ENCODE data around the gene ARHGEF28. TPM values are rescaled to one million over a fixed set of nuclear protein-coding genes. Genes with fewer than 3 reads are reported as not detected.

Gene ARHGEF28
- total RNA-seq, 4 donors from 2014 or later: 8.2 to 16.5 (median 15.4) TPM

GRCh38 chr5:73810429-73810828 lies 184.4 kb downstream of the ARHGEF28 start:
- TF ChIP-seq, protein P1, sequence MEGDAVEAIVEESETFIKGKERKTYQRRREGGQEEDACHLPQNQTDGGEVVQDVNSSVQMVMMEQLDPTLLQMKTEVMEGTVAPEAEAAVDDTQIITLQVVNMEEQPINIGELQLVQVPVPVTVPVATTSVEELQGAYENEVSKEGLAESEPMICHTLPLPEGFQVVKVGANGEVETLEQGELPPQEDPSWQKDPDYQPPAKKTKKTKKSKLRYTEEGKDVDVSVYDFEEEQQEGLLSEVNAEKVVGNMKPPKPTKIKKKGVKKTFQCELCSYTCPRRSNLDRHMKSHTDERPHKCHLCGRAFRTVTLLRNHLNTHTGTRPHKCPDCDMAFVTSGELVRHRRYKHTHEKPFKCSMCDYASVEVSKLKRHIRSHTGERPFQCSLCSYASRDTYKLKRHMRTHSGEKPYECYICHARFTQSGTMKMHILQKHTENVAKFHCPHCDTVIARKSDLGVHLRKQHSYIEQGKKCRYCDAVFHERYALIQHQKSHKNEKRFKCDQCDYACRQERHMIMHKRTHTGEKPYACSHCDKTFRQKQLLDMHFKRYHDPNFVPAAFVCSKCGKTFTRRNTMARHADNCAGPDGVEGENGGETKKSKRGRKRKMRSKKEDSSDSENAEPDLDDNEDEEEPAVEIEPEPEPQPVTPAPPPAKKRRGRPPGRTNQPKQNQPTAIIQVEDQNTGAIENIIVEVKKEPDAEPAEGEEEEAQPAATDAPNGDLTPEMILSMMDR (IDR thresholded peaks at IDR 0.05): no peak
- ATAC-seq (ENCODE audit: low FRiP score): no peak

DNA sequence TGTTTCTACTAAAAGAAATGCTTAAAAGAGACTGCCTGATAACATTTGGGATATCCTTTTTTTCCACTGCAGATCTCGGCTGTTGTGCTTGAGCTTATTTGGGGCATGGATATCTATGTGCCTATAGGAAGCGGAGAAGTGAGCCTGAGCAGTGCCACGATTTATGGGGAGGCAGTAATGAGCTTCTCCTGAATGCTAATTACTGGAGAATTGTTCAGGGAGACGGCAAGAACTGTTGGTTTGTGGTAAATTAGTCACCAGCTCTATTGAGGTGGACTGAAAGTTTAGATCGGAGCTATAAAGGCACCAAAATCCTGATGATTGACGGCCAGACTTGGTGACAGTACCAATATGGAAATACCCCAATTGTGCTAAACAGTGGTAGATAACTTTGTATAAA lies 186.5 kb downstream of the ARHGEF28 start:
- ATAC-seq (ENCODE audit: low FRiP score): no peak

More at GRCh38 chr5:73810429-73810828, 184.4 kb downstream of the ARHGEF28 start:
- DNase-seq (ENCODE audit: low spot score): no peak

DNA sequence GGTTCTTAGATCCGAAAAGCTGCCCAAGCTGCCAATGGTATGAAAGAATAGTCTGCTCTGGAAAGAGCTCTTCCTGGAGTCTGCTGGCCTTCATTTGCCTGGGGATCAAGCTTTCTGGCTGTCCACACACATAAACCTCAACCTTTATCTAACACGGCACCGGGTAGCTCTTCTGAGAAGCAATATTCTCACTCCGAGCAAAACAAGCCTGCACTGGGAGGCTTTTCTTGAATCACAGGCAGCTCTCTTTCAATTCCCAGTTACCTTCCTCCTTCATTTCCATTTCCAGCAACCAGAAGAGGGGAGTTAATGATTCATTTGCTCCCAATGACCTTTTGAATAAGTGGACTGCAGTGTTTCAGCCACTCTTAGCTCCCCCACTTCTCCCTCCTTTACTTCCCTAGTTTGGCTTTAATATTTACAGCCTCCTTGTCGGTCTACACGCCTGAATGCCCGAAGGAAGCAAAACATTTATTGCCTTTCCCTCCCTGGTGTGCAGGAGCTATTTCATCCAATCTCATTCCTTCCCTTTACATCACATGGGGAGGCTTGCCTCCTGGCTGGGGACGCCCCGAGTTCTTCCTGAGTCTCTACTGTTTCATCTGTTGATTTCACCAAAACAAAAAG lies 187.1 kb downstream of the ARHGEF28 start:
- DNase-seq (ENCODE audit: low spot score) (no peak), ATAC-seq (ENCODE audit: low FRiP score) (no peak)
- TF ChIP-seq, protein P1 (IDR thresholded peaks at IDR 0.05): no peak

More for the DNA sequence above, 186.5 kb downstream of the ARHGEF28 start:
- DNase-seq (ENCODE audit: low spot score): no peak
- TF ChIP-seq, protein P1 (IDR thresholded peaks at IDR 0.05): no peak

GRCh38 chr5:73814233-73814846 lies 188.3 kb downstream of the ARHGEF28 start:
- TF ChIP-seq, protein P1 (IDR thresholded peaks at IDR 0.05): no peak
- no peak for ATAC-seq (ENCODE audit: low FRiP score)

DNA sequence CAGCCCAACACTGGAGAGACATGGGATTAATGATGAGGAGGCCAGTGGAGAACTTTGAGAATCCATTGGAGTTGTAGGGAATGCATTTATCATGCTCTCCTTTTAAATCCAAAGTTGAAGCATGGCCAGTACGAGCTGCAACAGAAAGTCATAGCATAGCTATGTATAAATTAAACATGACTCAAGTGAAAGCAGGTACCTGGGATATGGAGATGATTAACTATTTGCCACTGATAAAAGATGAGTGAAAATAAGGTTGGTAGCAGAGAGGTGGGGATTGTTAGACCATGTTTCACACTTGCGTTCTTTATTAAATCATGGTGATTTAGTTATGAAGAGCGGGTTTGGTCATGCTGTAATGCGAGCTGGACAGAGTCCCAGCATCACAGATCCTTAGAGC lies 189.6 kb downstream of the ARHGEF28 start:
- TF ChIP-seq, protein P1 (IDR thresholded peaks at IDR 0.05): no peak
- DNase-seq (ENCODE audit: low spot score) (no peak), ATAC-seq (ENCODE audit: low FRiP score) (no peak)

More at GRCh38 chr5:73814233-73814846, 188.3 kb downstream of the ARHGEF28 start:
- DNase-seq (ENCODE audit: low spot score): no peak

DNA sequence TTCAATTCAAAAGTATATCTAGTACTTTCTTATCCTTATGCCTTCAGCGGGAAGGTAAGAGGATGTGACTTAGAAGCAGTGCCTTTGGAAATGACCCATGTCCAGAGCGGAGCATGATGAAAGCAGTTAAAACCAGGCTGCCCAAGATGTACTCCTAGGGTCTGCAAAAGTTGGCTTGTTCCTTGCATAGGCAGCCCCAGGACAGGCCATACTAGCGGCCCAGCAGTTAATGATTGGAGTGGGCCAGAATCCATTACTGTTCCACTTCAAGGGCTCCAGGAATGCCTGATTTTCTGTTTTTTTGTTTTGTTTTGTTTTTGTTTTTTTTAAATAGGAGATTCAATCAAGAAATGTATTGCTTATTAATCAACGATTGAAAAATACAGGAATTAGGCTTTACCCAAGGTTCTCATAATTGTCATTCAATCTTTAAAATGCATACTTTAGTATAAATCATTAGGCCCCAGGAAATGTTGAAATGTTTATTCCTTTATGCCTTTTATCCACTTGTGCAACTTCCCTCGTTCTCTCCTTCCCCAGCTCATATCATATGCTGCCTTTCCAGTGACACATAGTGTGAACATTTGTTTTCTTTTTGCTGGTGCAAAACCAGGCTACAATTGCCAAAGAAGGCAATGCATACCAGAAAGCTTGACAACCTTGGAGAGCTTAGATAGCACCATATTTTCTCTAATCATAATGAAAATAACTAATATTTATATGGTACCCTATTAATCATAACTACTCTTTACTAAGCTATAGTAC lies 190.8 kb downstream of the ARHGEF28 start:
- TF ChIP-seq, protein P1 (IDR thresholded peaks at IDR 0.05): no peak
- no peak for DNase-seq (ENCODE audit: low spot score)

More for the DNA sequence above, 190.8 kb downstream of the ARHGEF28 start:
- ATAC-seq (ENCODE audit: low FRiP score): no peak

All from omental fat pad (tissue), 4 donors.